ENCODE measurements around the gene FBXL7. TPM values are rescaled to one million over a fixed set of nuclear protein-coding genes. Genes with fewer than 3 reads are reported as not detected.

The FBXL7 gene
- total and polyA plus RNA-seq, 2 donors (not counting 1 experiment from before 2014, with no cell fraction given) = not detected

- ChIA-PET POLR2A (no interaction called here), CTCF (no interaction called here)
- no peak overlapping the region for H3K9ac ChIP-seq (ENCODE audit: low read length)
- 90% methylated on average over 1 of the region's 4 CpGs for WGBS (ENCODE audit: insufficient coverage)
- no peak overlapping the region for H3K4me3 ChIP-seq (ENCODE audit: control extremely low read depth in 1 of 5, extremely low read depth in 1 of 5, insufficient read depth in 1 of 5, low read depth in 2 of 5, low read length in 4 of 5)
- H3K4me1 ChIP-seq (ENCODE audit: control insufficient read depth in 2 of 2, insufficient read depth in 2 of 2, low read length in 2 of 2) = no peaks in the 10 kb centered on the region
- H3K9me3 ChIP-seq (ENCODE audit: control extremely low read depth in 1 of 3, control insufficient read depth in 2 of 3, insufficient read depth in 1 of 3, low read length in 2 of 3) = peaks cover 0 to 6% (median 0%) of the 10 kb centered on the region in 3 donors
- H3K4me1 Mint-ChIP-seq = no peaks in the 10 kb centered on the region
- H3K27ac Mint-ChIP-seq = no peak overlapping the region
- no peak overlapping the region for H3K4me2 ChIP-seq (replicated peaks; ENCODE audit: low read depth, low read length, poor library complexity, severe bottlenecking)
- H3K4me3 Mint-ChIP-seq = no peak overlapping the region
- no peaks in the 10 kb centered on the region for H3K27me3 ChIP-seq (replicated peaks in 1 of 4; ENCODE audit: control extremely low read depth in 1 of 4, control insufficient read depth in 3 of 4, insufficient read depth in 4 of 4, low read length in 3 of 4)
- no peak for DNase-seq
- H3K27me3 Mint-ChIP-seq = no peaks in the 10 kb centered on the region
- H3K27ac ChIP-seq (ENCODE audit: low read length in 2 of 2) = no peak overlapping the region
- no peak for ATAC-seq (ENCODE audit: low read depth)
- no peaks in the 10 kb centered on the region for H3K36me3 ChIP-seq (replicated peaks in 1 of 2; ENCODE audit: control extremely low read depth in 1 of 2, control insufficient read depth in 1 of 2, extremely low read depth in 1 of 2, insufficient read depth in 2 of 2, low read length in 1 of 2)
- intact Hi-C loops (cut with micrococcal nuclease) = no loop called here
- H4K20me1 ChIP-seq (ENCODE audit: control insufficient read depth, insufficient read depth, low read length, poor library complexity, severe bottlenecking) = no peaks in the 10 kb centered on the region
- H3K9me3 Mint-ChIP-seq (ENCODE audit: insufficient read depth) = no peaks in the 10 kb centered on the region
- H2AFZ ChIP-seq (ENCODE audit: insufficient read depth, low read depth, low read length, poor library complexity, severe bottlenecking) = no peak overlapping the region
- TF ChIP-seq EZH2 (IDR thresholded peaks at IDR 0.05; ENCODE audit: borderline replicate concordance, insufficient read depth, low read depth, low read length, poor library complexity, severe bottlenecking) (no peak), CTCF (IDR thresholded peaks at IDR 0.05) (no peak)
- no peaks in the 10 kb centered on the region for H3K79me2 ChIP-seq (ENCODE audit: control insufficient read depth, insufficient read depth, low read length)
Observed at GRCh38 chr5:15833365-15833764, 333.4 kb downstream of the FBXL7 start.

- no peak overlapping the region for H3K27ac Mint-ChIP-seq
- Histone ChIP-seq H3K36me3 (replicated peaks in 1 of 2; ENCODE audit: control extremely low read depth in 1 of 2, control insufficient read depth in 1 of 2, extremely low read depth in 1 of 2, insufficient read depth in 2 of 2, low read length in 1 of 2) (no peaks in the 10 kb centered on the region), H3K27me3 (replicated peaks in 1 of 4; ENCODE audit: control extremely low read depth in 1 of 4, control insufficient read depth in 3 of 4, insufficient read depth in 4 of 4, low read length in 3 of 4) (no peaks in the 10 kb centered on the region), H2AFZ (ENCODE audit: insufficient read depth, low read depth, low read length, poor library complexity, severe bottlenecking) (no peak overlapping the region), H3K4me2 (replicated peaks; ENCODE audit: low read depth, low read length, poor library complexity, severe bottlenecking) (no peak overlapping the region), H3K4me3 (ENCODE audit: control extremely low read depth in 1 of 5, extremely low read depth in 1 of 5, insufficient read depth in 1 of 5, low read depth in 2 of 5, low read length in 4 of 5) (no peak overlapping the region), H4K20me1 (ENCODE audit: control insufficient read depth, insufficient read depth, low read length, poor library complexity, severe bottlenecking) (no peaks in the 10 kb centered on the region), H3K9ac (ENCODE audit: low read length) (no peak overlapping the region), H3K4me1 (ENCODE audit: control insufficient read depth in 2 of 2, insufficient read depth in 2 of 2, low read length in 2 of 2) (no peaks in the 10 kb centered on the region), H3K9me3 (ENCODE audit: control extremely low read depth in 1 of 3, control insufficient read depth in 2 of 3, insufficient read depth in 1 of 3, low read length in 2 of 3) (peaks cover 0 to 6% (median 0%) of the 10 kb centered on the region in 3 donors), H3K27ac (ENCODE audit: low read length in 2 of 2) (no peak overlapping the region), H3K79me2 (ENCODE audit: control insufficient read depth, insufficient read depth, low read length) (no peaks in the 10 kb centered on the region)
- H3K27me3 Mint-ChIP-seq = no peaks in the 10 kb centered on the region
- POLR2A ChIA-PET = no interaction called here
- no peaks in the 10 kb centered on the region for H3K4me1 Mint-ChIP-seq
- no peak overlapping the region for H3K4me3 Mint-ChIP-seq
- no CpG with 5 or more reads among the region's 3 CpGs for WGBS (ENCODE audit: insufficient coverage)
- ATAC-seq (ENCODE audit: low read depth) = no peak
- no peak for DNase-seq
- CTCF ChIA-PET = no interaction called here
- H3K9me3 Mint-ChIP-seq (ENCODE audit: insufficient read depth) = no peaks in the 10 kb centered on the region
- TF ChIP-seq CTCF (IDR thresholded peaks at IDR 0.05) = no peak
- no peak for TF ChIP-seq EZH2 (IDR thresholded peaks at IDR 0.05; ENCODE audit: borderline replicate concordance, insufficient read depth, low read depth, low read length, poor library complexity, severe bottlenecking)
- intact Hi-C loops (cut with micrococcal nuclease) = no loop called here
Observed at GRCh38 chr5:15834596-15835245, 334.7 kb downstream of the FBXL7 start.

Measured in B cell (primary cell).